HL-60 (cell line): ENCODE measurements around the gene UIMC1.

Source experiments
- DNase-seq, 2 experiments: peaks; one replicate each; pipeline ENCODE4 v3.0.0-alpha.2; 2010 to 2020; ENCODE audit warnings: low read depth in 1 of 2, low spot score in 1 of 2
- H3K27ac ChIP-seq: fragments of 250-450 bp; sonication (Bioruptor Pico); replicated peaks from 2 replicates; pipeline ENCODE4 v1.5.1; 2020; ENCODE audit warnings: mild to moderate bottlenecking, moderate library complexity
- H3K27me3 ChIP-seq: fragments of 250-450 bp; sonication (Bioruptor Pico); 2 replicates; pipeline ENCODE4 v1.5.1; 2021; ENCODE audit warnings: mild to moderate bottlenecking, moderate library complexity; ENCODE audit not compliant: insufficient read depth, poor library complexity, severe bottlenecking
- H3K4me3 ChIP-seq: replicated peaks from 2 replicates; pipeline ENCODE4 v1.5.1; 2011; ENCODE audit warnings: mild to moderate bottlenecking, control low read depth, low read length; ENCODE audit not compliant: insufficient read depth
- GABPA ChIP-seq: IDR thresholded peaks from 2 replicates; pipeline ENCODE4 v1.6.1; 2012; ENCODE audit warnings: low read depth
- POLR2AphosphoS5 ChIP-seq: IDR thresholded peaks from 2 replicates; pipeline ENCODE4 v1.6.1; 2012; ENCODE audit warnings: low read depth
- SPI1 ChIP-seq: IDR thresholded peaks from 2 replicates; pipeline ENCODE4 v1.6.1; 2012; ENCODE audit warnings: low read depth, mild to moderate bottlenecking, borderline replicate concordance
- TF ChIP-seq, protein P1 (sequence below): IDR thresholded peaks from one replicate; pipeline ENCODE4 v1.5.1; 2011; ENCODE audit warnings: low read length, control low read depth, inconsistent platforms; ENCODE audit not compliant: insufficient read depth
- TF ChIP-seq, protein P2 (sequence below): IDR thresholded peaks from 2 replicates; pipeline ENCODE4 v1.6.1; 2012; ENCODE audit warnings: low read depth; ENCODE audit not compliant: insufficient replicate concordance

Gene UIMC1

DNA sequence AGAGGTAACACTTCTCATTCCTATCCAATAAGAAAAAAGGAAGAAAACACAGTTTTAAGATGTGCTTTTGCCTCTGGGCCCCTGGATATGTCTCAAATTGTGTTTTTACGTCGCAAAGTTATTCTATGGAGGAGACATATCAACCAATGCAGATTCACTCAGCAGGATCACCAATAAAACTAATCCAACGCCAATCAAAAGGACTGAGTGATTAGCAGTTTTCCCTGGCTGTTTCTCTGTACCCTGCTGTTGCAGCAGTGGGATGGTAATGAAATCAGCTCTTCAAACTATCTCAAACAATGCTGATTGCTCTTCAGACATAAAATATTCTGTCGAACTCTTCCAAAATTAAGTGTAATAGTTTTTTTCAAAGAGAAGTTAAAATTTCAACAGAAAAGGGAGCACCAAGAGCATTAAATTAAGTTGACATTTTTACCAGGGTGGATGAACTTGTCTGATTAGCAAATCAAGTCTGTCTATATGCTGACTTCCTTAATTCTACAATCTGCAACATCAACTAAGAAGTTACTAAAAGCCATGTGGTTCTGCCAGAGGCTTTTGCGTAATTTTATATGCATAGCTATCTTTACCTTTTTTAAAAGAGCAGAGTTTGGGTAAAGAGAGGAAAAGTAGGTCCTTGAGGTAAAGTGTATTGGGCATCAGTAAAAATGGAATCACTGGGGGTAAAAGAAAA lies 97.8 kb downstream of the UIMC1 start:
- no peak for DNase-seq
- Histone ChIP-seq H3K27ac (peak overlapping the region; percentile 32), H3K27me3 (no peaks in the 10 kb centered on the region), H3K4me3 (no peak overlapping the region)
- TF ChIP-seq SPI1 (peak; percentile 91), GABPA (no peak), POLR2AphosphoS5 (no peak)
- TF ChIP-seq, protein P1, sequence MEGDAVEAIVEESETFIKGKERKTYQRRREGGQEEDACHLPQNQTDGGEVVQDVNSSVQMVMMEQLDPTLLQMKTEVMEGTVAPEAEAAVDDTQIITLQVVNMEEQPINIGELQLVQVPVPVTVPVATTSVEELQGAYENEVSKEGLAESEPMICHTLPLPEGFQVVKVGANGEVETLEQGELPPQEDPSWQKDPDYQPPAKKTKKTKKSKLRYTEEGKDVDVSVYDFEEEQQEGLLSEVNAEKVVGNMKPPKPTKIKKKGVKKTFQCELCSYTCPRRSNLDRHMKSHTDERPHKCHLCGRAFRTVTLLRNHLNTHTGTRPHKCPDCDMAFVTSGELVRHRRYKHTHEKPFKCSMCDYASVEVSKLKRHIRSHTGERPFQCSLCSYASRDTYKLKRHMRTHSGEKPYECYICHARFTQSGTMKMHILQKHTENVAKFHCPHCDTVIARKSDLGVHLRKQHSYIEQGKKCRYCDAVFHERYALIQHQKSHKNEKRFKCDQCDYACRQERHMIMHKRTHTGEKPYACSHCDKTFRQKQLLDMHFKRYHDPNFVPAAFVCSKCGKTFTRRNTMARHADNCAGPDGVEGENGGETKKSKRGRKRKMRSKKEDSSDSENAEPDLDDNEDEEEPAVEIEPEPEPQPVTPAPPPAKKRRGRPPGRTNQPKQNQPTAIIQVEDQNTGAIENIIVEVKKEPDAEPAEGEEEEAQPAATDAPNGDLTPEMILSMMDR, result no peak
- TF ChIP-seq, protein P2, sequence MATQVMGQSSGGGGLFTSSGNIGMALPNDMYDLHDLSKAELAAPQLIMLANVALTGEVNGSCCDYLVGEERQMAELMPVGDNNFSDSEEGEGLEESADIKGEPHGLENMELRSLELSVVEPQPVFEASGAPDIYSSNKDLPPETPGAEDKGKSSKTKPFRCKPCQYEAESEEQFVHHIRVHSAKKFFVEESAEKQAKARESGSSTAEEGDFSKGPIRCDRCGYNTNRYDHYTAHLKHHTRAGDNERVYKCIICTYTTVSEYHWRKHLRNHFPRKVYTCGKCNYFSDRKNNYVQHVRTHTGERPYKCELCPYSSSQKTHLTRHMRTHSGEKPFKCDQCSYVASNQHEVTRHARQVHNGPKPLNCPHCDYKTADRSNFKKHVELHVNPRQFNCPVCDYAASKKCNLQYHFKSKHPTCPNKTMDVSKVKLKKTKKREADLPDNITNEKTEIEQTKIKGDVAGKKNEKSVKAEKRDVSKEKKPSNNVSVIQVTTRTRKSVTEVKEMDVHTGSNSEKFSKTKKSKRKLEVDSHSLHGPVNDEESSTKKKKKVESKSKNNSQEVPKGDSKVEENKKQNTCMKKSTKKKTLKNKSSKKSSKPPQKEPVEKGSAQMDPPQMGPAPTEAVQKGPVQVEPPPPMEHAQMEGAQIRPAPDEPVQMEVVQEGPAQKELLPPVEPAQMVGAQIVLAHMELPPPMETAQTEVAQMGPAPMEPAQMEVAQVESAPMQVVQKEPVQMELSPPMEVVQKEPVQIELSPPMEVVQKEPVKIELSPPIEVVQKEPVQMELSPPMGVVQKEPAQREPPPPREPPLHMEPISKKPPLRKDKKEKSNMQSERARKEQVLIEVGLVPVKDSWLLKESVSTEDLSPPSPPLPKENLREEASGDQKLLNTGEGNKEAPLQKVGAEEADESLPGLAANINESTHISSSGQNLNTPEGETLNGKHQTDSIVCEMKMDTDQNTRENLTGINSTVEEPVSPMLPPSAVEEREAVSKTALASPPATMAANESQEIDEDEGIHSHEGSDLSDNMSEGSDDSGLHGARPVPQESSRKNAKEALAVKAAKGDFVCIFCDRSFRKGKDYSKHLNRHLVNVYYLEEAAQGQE, result no peak

DNA sequence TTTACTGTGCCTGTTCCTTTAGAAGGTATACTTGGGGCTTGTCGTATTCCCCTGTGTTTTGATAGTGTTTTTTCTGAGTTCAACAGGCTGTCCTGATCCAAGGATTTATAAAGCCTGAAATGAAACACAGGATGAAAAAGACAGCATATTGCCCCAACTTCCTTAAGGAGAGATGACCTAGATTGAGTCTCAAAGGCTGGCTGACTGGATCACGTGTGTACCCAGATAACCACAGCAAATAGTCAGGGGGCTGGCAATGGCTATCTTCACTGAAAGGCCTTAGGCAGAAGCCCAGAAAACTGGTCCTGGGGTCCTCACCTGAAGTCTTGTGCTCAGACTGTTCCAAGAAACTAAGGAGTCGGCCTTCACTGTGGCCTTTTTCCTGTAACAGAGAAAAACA lies 99.8 kb downstream of the UIMC1 start:
- TF ChIP-seq SPI1, result no peak
- TF ChIP-seq GABPA, result no peak
- TF ChIP-seq POLR2AphosphoS5, result no peak
- TF ChIP-seq, protein P1, result no peak
- TF ChIP-seq, protein P2, result no peak
- Histone ChIP-seq H3K27ac (no peak overlapping the region), H3K27me3 (no peaks in the 10 kb centered on the region), H3K4me3 (no peak overlapping the region)
- no peak for DNase-seq

DNA sequence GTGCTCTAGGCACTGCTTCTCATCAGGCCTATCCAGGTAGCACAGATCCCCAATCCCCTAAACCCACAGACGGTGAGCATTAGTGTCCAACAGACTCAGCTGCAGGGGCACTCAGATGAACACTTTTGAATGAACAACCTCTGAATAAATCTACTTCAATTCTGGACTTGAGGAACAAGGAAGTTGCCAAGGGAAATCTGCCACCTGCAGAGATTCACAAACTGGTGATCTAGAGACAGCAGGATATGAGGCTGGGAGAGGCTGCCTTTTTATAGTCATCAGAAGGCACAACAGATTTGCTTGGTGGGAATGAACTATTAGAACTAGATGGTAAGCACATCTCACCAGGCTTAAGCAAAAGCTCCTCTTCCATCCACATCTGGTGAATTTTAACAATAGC lies 100.5 kb downstream of the UIMC1 start:
- no peak overlapping the region for H3K4me3 ChIP-seq
- no peaks in the 10 kb centered on the region for H3K27me3 ChIP-seq
- no peak for TF ChIP-seq GABPA
- TF ChIP-seq, protein P2, result no peak
- no peak overlapping the region for H3K27ac ChIP-seq
- no peak for DNase-seq
